ENCODE results near the gene PRSS57.
"Not testable (repeated sequence)": the region's sequence is repeated elsewhere in the genome, so short reads cannot be mapped to it uniquely, and the experiment has no call there.

The PRSS57 gene

DNA sequence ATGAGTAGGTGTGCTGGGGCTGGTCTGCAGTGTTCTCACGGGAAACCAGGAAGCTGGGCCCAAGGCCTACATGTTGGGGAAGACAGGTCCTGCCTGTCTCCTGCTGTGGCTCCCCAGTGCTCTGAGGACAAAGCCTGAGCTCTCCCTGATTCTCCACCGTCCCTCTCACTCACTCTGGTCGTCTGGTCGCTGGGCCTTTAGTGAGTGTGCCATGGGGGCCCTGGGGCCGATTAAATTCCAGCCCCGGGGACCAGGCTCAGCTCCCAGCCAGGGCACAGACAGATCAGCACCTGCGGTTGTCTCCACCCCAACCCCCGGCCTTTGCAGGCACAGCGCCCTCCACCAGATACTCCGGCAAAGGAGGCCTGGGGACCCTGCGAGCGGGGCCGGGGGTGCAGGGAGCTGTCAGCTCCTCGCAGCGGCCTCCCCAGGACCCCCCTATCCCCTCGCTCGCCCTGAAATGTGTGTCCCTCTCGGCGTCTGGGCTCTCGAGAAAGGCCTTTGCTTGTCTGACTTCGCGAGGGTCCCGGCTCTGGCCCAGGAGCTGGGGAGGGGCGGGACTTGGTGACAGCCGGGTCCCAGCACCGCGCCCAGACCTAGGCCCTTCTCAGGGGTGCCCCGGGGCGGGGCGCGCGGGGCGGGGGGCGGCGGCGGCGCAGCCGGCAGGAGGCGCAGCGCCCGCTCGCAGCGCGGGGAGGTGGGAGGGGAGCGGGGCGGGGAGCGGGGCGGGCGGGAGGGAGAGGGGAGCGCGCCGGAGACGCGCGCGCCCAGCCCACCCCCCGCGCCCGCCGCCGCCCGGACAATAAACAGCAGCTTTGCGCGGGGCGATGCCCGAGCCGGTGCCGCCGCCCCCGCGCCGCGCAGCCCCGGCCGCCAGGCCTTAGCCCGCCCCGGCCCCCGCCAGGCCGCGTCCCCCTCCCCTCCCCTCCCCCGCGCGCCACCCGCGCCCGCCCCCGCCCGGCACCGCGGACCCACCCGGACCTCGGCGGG lies 13.2 kb upstream of the PRSS57 start, which contains the start of gene PALM:
TSS of gene PALM (plus strand) at position 782 of the 990 bp plus-strand sequence. CDS start 212 bp downstream, outside the sequence.
- no peaks in the 10 kb centered on the region for H3K36me3 ChIP-seq (ENCODE audit: control insufficient read depth, insufficient read depth, low read length)
- no peak within 1 kb of the TSS for H3K9ac ChIP-seq (ENCODE audit: low read length)
- H3K27ac ChIP-seq (ENCODE audit: low read depth, low read length) = no peak within 1 kb of the TSS
- H3K4me3 ChIP-seq (ENCODE audit: low read depth, low read length) = peak within 1 kb of the TSS; percentile 64
- H3K4me1 ChIP-seq (ENCODE audit: control insufficient read depth, insufficient read depth, low read length) = peaks cover 23% of the 10 kb centered on the region
- peaks cover 7% of the 10 kb centered on the region; the same call in 1 of the 2 replicates for H3K9me3 ChIP-seq (ENCODE audit: control insufficient read depth, insufficient read depth, low read depth, low read length)
- H3K27me3 ChIP-seq (ENCODE audit: control insufficient read depth, insufficient read depth, low read length) = peaks cover 4% of the 10 kb centered on the region

DNA sequence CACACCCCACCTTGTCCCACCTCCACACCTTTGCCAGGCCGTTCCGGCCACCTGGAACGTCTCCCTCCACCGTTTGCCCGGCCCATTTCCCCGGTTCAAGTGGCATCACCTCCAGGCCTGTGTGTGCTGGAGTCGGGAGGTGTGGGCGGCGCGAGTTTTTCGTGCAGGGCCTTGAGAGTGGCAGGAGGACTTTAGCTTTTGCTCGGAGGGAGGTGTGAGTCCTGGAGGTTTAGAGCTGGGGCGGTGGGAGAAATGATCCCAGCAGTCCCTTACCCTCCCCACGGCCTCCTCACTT lies 9.1 kb upstream of the PRSS57 start:
- Histone ChIP-seq H3K27me3 (ENCODE audit: control insufficient read depth, insufficient read depth, low read length) (no peaks in the 10 kb centered on the region; the same call in 1 of the 2 replicates), H3K9me3 (ENCODE audit: control insufficient read depth, insufficient read depth, low read depth, low read length) (peaks cover 7% of the 10 kb centered on the region; the same call in 1 of the 2 replicates), H3K27ac (ENCODE audit: low read depth, low read length) (no peak overlapping the region), H3K4me3 (ENCODE audit: low read depth, low read length) (peak overlapping the region; percentile 59), H3K36me3 (ENCODE audit: control insufficient read depth, insufficient read depth, low read length) (no peaks in the 10 kb centered on the region), H3K4me1 (ENCODE audit: control insufficient read depth, insufficient read depth, low read length) (peaks cover 3% of the 10 kb centered on the region; the same call in 1 of the 2 replicates), H3K9ac (ENCODE audit: low read length) (peak overlapping the region; percentile 48)

DNA sequence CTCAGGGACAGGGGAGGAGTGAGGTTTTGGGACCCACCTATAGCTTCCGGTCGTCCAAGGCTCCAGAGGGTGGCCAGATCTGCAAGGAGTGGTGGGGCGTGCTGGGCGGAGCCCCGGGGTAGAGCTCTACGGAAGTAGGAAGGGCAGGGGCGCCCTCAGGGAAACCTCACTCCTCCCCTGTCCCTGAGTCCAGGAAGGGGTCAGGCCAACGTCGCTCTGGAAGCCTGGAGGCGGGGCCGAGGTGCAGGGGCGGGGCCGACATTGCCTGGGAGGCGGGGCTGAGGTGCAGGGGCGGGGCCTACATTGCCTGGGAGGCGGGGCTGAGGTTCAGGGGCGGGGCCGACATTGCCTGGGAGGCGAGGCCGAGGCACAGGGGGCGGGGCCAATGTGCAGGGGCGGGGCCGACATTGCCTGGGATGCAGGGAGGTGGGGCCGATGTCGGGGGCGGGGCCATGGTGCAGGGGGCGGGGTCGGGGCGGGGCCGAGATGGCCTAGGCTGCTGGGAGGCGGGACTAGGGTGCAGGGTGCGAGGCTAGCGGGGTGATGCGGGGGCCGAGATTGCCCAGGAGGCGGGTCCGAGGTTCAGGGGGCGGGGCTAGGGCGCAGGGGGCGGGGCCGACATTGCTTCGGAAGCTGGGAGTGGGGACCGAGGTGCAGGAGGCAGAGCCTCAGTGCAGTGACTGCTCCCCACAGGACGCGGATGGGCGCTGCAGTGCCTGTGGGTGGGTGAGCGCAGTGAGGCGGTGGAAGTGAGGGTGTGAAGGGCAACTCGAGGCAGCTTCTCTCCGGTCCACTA lies 8.6 kb upstream of the PRSS57 start:
- H3K9ac ChIP-seq (ENCODE audit: low read length) = peak overlapping the region; percentile 48
- H3K4me3 ChIP-seq (ENCODE audit: low read depth, low read length) = peak overlapping the region; percentile 59
- peaks cover 3% of the 10 kb centered on the region; the same call in 1 of the 2 replicates for H3K4me1 ChIP-seq (ENCODE audit: control insufficient read depth, insufficient read depth, low read length)
- no peak overlapping the region for H3K27ac ChIP-seq (ENCODE audit: low read depth, low read length)
- H3K9me3 ChIP-seq (ENCODE audit: control insufficient read depth, insufficient read depth, low read depth, low read length) = peaks cover 7% of the 10 kb centered on the region; the same call in 1 of the 2 replicates
- H3K27me3 ChIP-seq (ENCODE audit: control insufficient read depth, insufficient read depth, low read length) = no peaks in the 10 kb centered on the region; the same call in 1 of the 2 replicates
- H3K36me3 ChIP-seq (ENCODE audit: control insufficient read depth, insufficient read depth, low read length) = no peaks in the 10 kb centered on the region

DNA sequence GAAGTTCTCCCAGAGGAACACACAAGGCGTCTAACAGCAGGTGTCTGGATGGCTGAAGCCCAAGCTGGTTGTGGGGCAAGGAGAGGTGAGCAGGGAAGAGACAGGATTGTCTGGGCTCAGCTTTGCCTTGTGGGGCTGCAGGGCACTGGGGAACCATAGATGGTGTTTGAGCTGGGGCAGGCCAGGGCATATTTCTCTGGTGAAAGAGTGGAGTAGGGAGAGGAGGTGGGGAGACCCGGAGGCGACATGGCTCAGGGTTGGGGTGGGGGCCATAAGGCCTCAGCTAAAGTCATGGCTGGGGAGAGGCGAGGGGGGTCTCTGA lies 8.0 kb upstream of the PRSS57 start:
- Histone ChIP-seq H3K9me3 (ENCODE audit: control insufficient read depth, insufficient read depth, low read depth, low read length) (peaks cover 7% of the 10 kb centered on the region; the same call in 1 of the 2 replicates), H3K9ac (ENCODE audit: low read length) (no peak overlapping the region), H3K4me1 (ENCODE audit: control insufficient read depth, insufficient read depth, low read length) (peaks cover 3% of the 10 kb centered on the region; the same call in 1 of the 2 replicates), H3K36me3 (ENCODE audit: control insufficient read depth, insufficient read depth, low read length) (no peaks in the 10 kb centered on the region), H3K27me3 (ENCODE audit: control insufficient read depth, insufficient read depth, low read length) (no peaks in the 10 kb centered on the region; the same call in 1 of the 2 replicates), H3K27ac (ENCODE audit: low read depth, low read length) (no peak overlapping the region), H3K4me3 (ENCODE audit: low read depth, low read length) (peak overlapping the region; percentile 51)

DNA sequence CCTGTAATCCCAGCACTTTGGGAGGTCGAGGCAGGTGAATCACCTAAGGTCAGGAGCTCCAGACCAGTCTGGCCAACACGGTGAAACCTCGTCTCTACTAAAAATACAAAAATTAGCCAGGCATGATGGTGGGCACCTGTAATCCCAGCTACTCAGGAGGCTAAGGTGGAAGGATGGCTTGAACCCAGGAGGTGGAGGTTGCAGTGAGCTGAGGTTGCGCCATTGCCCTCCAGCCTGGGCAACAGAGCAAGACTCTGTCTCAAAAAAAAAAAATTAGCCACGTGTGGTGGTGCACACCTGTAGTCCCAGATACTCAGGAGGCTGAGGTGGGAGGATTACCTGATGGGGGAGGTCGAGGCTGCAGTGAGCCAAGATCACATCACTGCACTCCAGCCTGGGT lies 7.6 kb upstream of the PRSS57 start:
- H3K4me3 ChIP-seq (ENCODE audit: low read depth, low read length) = peak overlapping the region; percentile 51; the same call in 1 of the 2 replicates
- not testable (repeated sequence) for H3K9ac ChIP-seq (ENCODE audit: low read length); H3K4me1 ChIP-seq (ENCODE audit: control insufficient read depth, insufficient read depth, low read length); H3K27me3 ChIP-seq (ENCODE audit: control insufficient read depth, insufficient read depth, low read length); H3K9me3 ChIP-seq (ENCODE audit: control insufficient read depth, insufficient read depth, low read depth, low read length); H3K36me3 ChIP-seq (ENCODE audit: control insufficient read depth, insufficient read depth, low read length); H3K27ac ChIP-seq (ENCODE audit: low read depth, low read length)

DNA sequence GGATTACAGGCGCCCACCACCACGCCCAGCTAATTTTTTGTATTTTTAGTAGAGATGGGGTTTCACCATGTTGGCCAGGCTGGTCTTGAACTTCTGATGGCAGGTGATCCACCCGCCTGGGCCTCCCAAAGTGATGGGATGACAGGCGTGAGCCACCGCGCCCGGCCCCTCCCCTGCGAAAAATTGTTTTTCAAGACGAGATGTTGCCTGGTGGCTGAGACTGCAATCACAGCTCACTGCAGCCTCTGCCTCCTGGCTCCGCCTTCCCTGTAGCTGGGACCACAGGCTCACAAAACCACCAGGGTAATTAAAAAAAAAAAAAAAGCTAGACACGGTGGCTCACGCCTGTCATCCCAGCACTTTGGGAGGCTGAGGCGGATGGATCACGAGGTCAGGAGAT lies 4.6 kb upstream of the PRSS57 start:
- H3K27ac ChIP-seq (ENCODE audit: low read depth, low read length); H3K9me3 ChIP-seq (ENCODE audit: control insufficient read depth, insufficient read depth, low read depth, low read length); H3K27me3 ChIP-seq (ENCODE audit: control insufficient read depth, insufficient read depth, low read length); H3K4me1 ChIP-seq (ENCODE audit: control insufficient read depth, insufficient read depth, low read length); H3K9ac ChIP-seq (ENCODE audit: low read length); H3K4me3 ChIP-seq (ENCODE audit: low read depth, low read length); H3K36me3 ChIP-seq (ENCODE audit: control insufficient read depth, insufficient read depth, low read length): not testable (repeated sequence)

DNA sequence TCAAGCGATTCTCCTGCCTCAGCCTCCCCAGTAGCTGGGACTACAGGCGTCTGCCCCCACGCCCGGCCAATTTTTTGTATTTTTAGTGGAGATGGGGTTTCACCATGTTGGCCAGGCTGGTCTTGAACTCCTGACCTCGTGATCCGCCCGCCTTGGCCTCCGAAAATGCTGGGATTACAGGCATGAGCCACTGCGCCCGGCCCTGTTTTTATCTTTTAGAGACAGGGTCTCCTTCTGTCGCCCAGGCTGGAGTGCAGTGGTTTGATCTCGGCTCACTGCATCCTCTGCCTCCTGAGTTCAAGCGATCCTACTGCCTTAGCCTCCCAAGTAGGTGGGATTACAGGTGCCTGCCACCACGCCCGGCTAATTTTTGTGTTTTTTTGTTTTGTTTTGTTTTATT lies 3.3 kb upstream of the PRSS57 start:
- not testable (repeated sequence) for H3K9ac ChIP-seq (ENCODE audit: low read length)

DNA sequence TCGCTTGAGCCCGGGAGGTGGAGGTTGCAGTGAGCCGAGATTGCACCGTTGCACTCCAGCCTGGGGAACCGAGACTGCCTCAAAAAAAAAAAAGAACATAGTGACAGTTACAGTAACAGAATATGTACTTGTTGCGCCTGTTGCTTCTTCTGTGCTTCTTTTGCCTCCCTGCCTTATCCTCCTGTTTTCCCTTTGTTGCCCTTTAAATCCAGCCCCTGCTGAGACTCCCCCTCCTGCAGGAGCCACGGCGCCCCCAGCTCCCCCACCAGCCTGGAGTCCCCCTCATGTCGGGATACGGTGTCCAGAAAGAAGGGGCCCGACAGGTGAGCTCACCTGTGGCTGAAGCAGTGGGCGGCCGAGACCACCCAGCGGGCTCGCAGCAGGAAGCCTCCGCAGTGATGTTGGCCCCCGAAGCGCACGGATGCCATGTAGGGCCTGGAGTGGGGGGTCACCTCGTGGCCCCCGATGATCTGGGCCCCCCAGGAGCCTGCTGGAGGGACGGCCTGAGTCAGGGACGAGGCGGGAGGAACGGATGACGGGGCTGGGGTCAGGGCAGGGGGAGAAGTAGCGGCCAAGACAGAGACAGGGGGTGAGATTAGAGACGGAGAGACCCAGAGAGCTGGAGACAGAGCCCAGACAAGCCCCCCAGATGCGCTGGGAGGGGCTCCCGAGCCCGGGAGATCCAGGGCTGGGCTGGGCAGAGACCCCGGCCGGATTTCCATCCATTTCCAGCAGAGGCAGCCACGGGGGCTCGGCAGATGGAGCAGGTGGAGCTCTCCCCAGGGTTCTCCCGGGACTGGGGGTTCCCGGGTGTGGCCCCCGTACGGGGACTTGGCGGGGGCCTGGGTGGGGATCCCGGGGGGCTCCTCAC lies 536 bp downstream of the PRSS57 start:
- Histone ChIP-seq H3K9ac (ENCODE audit: low read length) (no peak overlapping the region), H3K36me3 (ENCODE audit: control insufficient read depth, insufficient read depth, low read length) (no peaks in the 10 kb centered on the region), H3K27ac (ENCODE audit: low read depth, low read length) (no peak overlapping the region), H3K9me3 (ENCODE audit: control insufficient read depth, insufficient read depth, low read depth, low read length) (no peaks in the 10 kb centered on the region), H3K27me3 (ENCODE audit: control insufficient read depth, insufficient read depth, low read length) (no peaks in the 10 kb centered on the region), H3K4me1 (ENCODE audit: control insufficient read depth, insufficient read depth, low read length) (no peaks in the 10 kb centered on the region), H3K4me3 (ENCODE audit: low read depth, low read length) (no peak overlapping the region)

More for the DNA sequence above, 3.3 kb upstream of the PRSS57 start:
- H3K27me3 ChIP-seq (ENCODE audit: control insufficient read depth, insufficient read depth, low read length); H3K27ac ChIP-seq (ENCODE audit: low read depth, low read length); H3K4me1 ChIP-seq (ENCODE audit: control insufficient read depth, insufficient read depth, low read length); H3K9me3 ChIP-seq (ENCODE audit: control insufficient read depth, insufficient read depth, low read depth, low read length); H3K36me3 ChIP-seq (ENCODE audit: control insufficient read depth, insufficient read depth, low read length); H3K4me3 ChIP-seq (ENCODE audit: low read depth, low read length): not testable (repeated sequence)

DNA sequence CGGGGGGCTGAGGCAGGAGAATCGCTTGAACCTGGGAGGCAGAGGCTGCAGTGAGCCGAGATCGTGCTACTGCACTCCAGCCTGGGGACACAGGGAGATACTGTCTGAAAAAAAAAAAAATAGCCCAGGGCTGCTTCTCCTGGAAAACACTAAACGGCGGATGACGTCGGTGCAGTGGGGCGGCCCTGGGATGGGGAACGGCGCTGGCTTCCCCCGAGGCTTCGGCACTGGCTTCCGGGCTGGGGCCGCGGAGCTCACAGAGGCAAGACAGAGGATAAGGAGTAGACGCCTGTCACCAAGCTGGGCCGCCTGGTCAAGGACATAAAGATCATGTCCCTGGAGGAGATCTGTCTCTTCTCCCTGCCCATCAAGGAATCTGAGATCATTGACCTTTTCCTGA lies 5.0 kb downstream of the PRSS57 start:
- H3K4me3 ChIP-seq (ENCODE audit: low read depth, low read length) = no peak overlapping the region
- no peak overlapping the region for H3K9ac ChIP-seq (ENCODE audit: low read length)
- H3K9me3 ChIP-seq (ENCODE audit: control insufficient read depth, insufficient read depth, low read depth, low read length) = no peaks in the 10 kb centered on the region
- H3K4me1 ChIP-seq (ENCODE audit: control insufficient read depth, insufficient read depth, low read length) = no peaks in the 10 kb centered on the region
- no peaks in the 10 kb centered on the region for H3K36me3 ChIP-seq (ENCODE audit: control insufficient read depth, insufficient read depth, low read length)
- H3K27ac ChIP-seq (ENCODE audit: low read depth, low read length) = no peak overlapping the region
- H3K27me3 ChIP-seq (ENCODE audit: control insufficient read depth, insufficient read depth, low read length) = no peaks in the 10 kb centered on the region

DNA sequence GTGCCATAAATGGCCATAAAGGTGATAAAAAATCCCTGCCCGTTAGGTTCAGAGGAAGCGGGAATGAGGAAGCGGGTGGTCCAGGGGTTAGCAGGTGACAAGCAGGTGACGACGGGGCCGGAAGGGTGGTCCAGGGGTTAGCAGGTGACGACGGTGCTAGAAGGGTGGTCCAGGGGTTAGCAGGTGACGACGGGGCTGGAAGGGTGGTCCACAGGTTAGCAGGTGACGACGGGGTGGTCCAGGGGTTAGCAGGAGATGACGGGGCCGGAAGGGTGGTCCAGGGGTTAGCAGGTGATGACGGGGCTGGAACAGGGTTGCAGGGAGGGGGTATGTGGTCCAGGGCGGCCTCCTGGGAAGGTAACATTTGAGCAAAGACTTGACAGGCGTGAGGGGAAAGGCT lies 6.3 kb downstream of the PRSS57 start:
- Histone ChIP-seq H3K9me3 (ENCODE audit: control insufficient read depth, insufficient read depth, low read depth, low read length) (no peaks in the 10 kb centered on the region), H3K9ac (ENCODE audit: low read length) (no peak overlapping the region), H3K4me3 (ENCODE audit: low read depth, low read length) (no peak overlapping the region)

More for the DNA sequence above, 6.3 kb downstream of the PRSS57 start:
- H3K27me3 ChIP-seq (ENCODE audit: control insufficient read depth, insufficient read depth, low read length) = no peaks in the 10 kb centered on the region
- no peak overlapping the region for H3K27ac ChIP-seq (ENCODE audit: low read depth, low read length)
- H3K36me3 ChIP-seq (ENCODE audit: control insufficient read depth, insufficient read depth, low read length) = no peaks in the 10 kb centered on the region
- no peaks in the 10 kb centered on the region for H3K4me1 ChIP-seq (ENCODE audit: control insufficient read depth, insufficient read depth, low read length)
